GM12873 (cell line): ENCODE measurements around the gene LIN9.

Experiments used
- CTCF ChIP-seq: IDR thresholded peaks from 2 replicates; pipeline ENCODE4 v1.5.1; 2012; ENCODE audit warnings: low read depth, mild to moderate bottlenecking, moderate library complexity, low read length, control low read depth; ENCODE audit not compliant: insufficient read depth; ENCODE audit errors: missing control alignments

Gene LIN9

GRCh38 chr1:226329237-226329636 is 20.3 kb upstream of the LIN9 start:
- TF ChIP-seq CTCF: no peak

GRCh38 chr1:226327761-226328162 is 18.8 kb upstream of the LIN9 start:
- TF ChIP-seq CTCF: no peak

GRCh38 chr1:226325178-226325577 is 16.2 kb upstream of the LIN9 start:
- TF ChIP-seq CTCF: no peak

GRCh38 chr1:226324479-226324878 is 15.5 kb upstream of the LIN9 start:
- no peak for TF ChIP-seq CTCF

- no peak for TF ChIP-seq CTCF
Measured at GRCh38 chr1:226322986-226323385, 14.0 kb upstream of the LIN9 start.

GRCh38 chr1:226320930-226321329 is 12.0 kb upstream of the LIN9 start:
- TF ChIP-seq CTCF: no peak

- TF ChIP-seq CTCF: no peak
Measured at GRCh38 chr1:226318471-226318870, 9.5 kb upstream of the LIN9 start.
